Stimulated activated CD4-positive, alpha-beta T cell treated with anti-CD3 and anti-CD28 coated beads, TNF-alpha, amount 100 ng/mL, for 24 hours (primary cell): Measurements from ENCODE around the gene CKS1B.

ENCODE experiments used
- DNase-seq, 3 experiments: peaks; one replicate each; pipeline ENCODE4 v3.0.0-alpha.2; 2020; ENCODE audit warnings: low read depth in 3 of 3

The CKS1B gene

GRCh38 chr1:155014709-155015508 lies 40.4 kb downstream of the CKS1B start:
- DNase-seq = no peak

- no peak for DNase-seq
Observed at GRCh38 chr1:155015527-155016230, 41.2 kb downstream of the CKS1B start.

GRCh38 chr1:155016231-155016831 lies 41.9 kb downstream of the CKS1B start:
- no peak for DNase-seq

- peak; percentile 82 to 92 (median 85) for DNase-seq
Observed at GRCh38 chr1:155017041-155017945, 42.8 kb downstream of the CKS1B start.

- no peak for DNase-seq
Observed at GRCh38 chr1:155017946-155018316, 43.5 kb downstream of the CKS1B start.

GRCh38 chr1:155018617-155019348 lies 44.3 kb downstream of the CKS1B start:
- no peak for DNase-seq

GRCh38 chr1:155019377-155020245 lies 45.1 kb downstream of the CKS1B start:
- no peak for DNase-seq

GRCh38 chr1:155022136-155022926 lies 47.9 kb downstream of the CKS1B start:
- DNase-seq = no peak

- DNase-seq = no peak
Observed at GRCh38 chr1:155022927-155023236, 48.4 kb downstream of the CKS1B start.

GRCh38 chr1:155023627-155024026 lies 49.1 kb downstream of the CKS1B start:
- DNase-seq = no peak

- DNase-seq = no peak
Observed at GRCh38 chr1:155024315-155024714, 49.8 kb downstream of the CKS1B start.

GRCh38 chr1:155026154-155026553 lies 51.7 kb downstream of the CKS1B start:
- DNase-seq = no peak

GRCh38 chr1:155026588-155026987 lies 52.1 kb downstream of the CKS1B start:
- no peak for DNase-seq
